Measurements from ENCODE around the gene AP3B1.
"Not testable (repeated sequence)": the region's sequence is repeated elsewhere in the genome, so short reads cannot be mapped to it uniquely, and the experiment has no call there.

The AP3B1 gene

DNA sequence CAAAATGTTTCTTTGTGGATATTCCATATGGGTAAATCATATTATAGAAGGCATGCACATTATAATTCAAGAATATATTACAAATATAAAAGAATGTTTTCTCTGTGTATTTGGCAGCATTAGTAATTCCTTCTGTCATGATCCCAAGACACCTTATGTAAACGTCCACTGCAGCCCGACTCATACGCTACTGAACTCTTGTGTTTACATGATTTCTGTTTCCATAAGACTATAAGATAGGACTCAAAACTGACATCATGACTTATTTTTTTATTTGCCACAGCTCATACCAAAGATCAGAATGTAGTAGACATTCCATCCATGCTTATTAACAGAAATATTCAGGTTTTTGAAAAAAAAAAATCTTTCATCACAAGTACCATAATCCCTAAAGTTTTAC is 234.1 kb downstream of the AP3B1 start:
- DNase-seq: no peak

DNA sequence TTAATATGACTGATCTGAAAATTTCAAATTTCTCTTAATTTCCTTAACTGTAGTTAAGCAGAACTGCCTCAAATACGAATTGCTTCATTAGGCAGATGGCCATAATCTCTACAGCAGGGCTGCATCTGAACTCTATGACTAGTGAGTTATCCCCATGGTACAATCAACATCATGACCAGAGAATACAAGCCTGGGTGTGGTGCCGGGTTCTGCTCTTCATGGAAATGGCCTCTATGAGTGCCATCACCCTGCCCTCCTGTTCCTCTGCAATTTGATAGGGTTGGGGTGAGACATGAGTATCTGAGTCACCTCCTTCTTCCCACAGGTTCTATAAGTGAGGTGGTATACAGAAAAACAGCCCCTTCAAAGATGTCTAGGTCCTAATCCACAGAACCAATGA is 235.9 kb downstream of the AP3B1 start:
- no peak for DNase-seq

DNA sequence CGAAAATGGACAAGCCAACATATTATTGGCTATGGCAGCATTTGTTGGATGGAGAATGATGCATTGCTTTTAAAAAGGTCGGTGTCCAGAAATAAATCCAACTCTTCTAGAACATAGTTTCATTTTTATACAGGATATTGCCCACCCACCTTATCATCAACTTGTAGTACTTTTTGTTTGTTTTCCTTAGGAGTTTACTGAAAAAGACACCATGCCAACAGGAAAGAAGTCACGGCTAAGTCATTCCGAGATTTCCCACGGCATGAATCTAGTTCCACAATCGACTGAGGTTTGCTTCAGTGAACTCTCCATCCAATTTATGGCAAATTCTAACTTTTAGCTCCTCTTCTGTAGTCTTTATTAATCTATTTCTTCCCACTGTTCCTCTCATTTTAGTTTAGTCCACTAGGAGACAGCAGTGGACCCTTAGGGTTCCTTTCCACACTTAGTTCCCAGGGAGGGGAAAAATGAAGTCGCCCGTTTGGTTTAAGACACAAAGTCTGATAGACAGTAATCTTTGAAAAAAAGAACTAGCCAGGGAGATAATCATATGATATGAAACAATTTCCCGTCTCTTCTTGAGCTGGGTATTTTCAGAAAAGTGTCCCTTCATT is 237.5 kb downstream of the AP3B1 start:
- no peak for DNase-seq

- DNase-seq: no peak
Observed at GRCh38 chr5:78056053-78056452, 238.4 kb downstream of the AP3B1 start.

- DNase-seq: no peak
Observed at GRCh38 chr5:78050888-78051287, 243.6 kb downstream of the AP3B1 start.

DNA sequence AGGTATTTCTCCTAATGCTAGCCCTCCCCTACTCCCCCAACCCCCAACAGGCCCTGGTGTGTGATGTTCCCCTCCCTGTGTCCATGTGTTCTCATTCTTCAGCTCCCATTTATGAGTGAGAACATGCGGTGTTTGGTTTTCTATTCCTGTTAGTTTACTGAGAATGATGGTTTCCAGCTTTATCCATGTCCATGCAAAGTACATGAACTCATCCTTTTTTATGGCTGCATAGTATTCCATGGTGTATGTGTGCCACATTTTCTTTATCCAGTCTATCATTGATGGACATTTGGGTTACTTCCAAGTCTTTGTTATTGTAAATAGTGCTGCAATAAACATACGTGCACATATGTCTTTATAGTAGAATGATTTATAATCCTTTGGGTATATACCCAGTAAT is 247.7 kb downstream of the AP3B1 start:
- DNase-seq: not testable (repeated sequence)

- no peak for DNase-seq
Observed at GRCh38 chr5:78046006-78046405, 248.5 kb downstream of the AP3B1 start.

DNA sequence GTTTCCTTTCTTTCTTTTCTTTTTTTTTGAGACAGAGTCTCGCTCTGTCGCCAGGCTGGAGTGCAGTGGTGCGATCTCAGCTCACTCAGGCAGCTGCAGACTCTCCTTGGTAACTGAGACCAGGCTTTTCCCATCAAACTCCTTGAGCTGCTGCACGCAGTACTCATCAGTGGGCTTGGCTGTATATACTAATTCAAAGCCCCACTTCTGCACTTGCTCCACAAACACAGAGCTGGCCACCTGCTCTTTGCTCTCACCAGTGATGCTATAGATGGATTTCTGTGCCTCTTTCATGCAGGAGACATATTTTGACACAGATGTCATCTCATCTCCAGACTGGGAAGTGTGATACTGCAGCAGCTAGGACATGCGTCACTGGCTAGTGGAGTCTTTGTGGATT is 252.7 kb downstream of the AP3B1 start:
- DNase-seq: no peak

GRCh38 chr5:78025540-78025939 is 269.0 kb downstream of the AP3B1 start:
- no peak for DNase-seq

DNA sequence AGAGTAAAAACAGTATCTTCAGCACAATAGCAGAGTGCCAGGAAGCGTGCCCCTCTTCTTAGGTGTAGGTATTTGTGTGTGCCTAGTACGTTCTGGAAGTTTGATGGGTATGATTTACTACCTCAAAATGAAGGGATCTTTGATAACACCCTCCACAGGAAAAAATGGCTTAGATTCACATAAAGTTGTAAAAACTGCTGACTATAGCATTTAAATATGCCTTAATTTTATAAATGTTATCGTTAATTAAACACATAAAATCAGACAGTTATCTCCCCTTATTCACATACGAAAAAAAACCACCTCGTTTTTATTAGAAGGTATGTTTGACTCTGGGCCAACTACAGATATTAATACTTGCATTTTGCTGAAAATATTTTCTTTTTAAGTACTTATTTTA is 274.8 kb downstream of the AP3B1 start:
- DNase-seq: no peak

DNA sequence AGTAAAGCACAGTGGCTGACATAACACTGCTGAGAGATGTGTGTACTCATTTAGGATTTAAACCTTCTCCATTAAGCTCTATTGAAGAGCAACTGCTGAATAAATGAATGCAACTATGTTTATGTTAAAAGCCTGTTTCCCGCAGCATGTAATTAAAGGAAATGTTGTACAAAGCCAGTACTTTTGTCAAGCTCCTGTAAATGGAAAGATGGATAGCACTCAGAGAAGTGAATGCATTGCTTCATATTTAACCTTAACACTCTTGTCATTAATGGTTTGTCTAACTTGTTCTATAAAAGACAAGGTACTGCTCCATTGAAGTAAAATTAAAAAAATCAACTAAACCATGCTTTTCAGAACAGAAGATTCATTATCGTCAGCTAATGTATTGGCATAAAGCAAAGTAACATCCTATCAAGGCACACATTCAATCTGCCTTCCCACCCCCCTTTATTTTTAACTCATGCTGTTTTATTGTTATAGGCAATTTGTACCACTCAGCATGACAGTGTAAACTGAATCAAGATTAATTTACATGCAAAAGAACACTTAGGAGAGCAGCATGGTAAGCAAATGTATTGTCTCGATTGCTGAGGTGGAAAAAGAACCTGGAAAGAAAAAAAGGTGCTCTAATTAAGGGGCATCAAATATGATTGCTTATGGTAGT is 277.5 kb downstream of the AP3B1 start:
- no peak for DNase-seq

DNA sequence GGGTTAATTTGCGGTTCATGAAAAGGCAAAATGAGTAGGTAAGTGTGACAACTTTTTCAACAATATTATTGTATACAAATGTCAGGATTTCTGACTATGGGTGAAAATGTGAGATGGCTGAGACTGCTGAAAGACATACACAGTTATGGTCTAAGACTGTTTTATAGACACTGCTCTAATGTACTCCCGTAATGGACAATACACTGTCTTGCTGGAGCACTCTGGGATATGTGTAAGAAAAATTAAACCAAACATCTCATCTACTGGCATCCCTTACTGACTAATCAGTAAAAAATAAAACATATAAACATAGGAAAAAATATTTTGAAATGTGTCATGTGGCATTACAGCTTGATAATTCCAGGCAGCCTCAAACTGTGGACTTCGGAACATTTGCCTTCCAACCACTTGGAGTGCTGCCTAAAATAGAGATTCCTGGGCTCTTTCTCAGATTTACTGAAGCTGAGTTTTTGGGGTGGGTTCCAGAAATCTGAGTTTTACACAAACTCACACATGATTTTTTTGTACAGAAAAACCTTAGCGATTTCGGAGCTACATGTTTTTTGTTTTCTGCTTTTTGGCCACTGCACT is 284.5 kb downstream of the AP3B1 start:
- DNase-seq: no peak

GRCh38 chr5:78008356-78008967 is 286.0 kb downstream of the AP3B1 start:
- peak in 1 of 5 donors; percentile 18 for DNase-seq

DNA sequence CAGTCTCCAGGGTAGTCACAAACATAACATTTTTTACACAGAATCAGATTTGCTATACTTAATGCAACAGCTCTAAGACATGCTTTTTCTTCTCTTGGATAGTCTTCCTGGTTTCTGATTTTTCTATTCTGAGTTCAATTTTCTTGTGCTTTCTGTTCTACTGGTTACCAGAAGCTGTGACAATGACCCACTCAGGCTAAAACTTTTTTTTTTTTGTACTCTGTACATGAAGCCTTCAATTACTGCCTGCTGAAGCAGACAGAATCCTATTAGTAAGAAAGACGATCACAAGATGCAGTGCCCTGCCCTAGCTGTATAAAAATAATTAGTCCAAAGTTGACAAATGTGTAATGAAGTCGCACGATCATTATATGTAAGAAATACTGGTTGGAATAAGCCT is 287.3 kb downstream of the AP3B1 start:
- DNase-seq: no peak

DNA sequence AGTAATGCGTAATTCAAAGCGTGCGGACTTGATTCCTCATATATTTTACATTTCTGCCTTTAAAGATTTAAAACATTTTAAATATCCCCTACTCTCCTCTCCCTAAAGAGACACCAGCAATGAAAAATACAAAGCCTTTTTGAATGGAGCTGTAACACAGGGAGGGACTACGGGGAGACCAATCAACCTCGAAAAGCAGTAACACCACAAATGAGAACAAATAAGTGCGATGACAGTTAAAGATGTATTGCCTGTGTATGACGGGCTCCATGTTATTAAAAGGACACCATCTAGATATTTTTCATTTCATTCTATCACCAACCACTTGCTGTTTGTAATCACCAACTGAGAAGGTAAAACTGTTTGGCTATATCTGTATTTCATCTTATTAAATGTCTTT is 288.0 kb downstream of the AP3B1 start:
- no peak for DNase-seq

DNA sequence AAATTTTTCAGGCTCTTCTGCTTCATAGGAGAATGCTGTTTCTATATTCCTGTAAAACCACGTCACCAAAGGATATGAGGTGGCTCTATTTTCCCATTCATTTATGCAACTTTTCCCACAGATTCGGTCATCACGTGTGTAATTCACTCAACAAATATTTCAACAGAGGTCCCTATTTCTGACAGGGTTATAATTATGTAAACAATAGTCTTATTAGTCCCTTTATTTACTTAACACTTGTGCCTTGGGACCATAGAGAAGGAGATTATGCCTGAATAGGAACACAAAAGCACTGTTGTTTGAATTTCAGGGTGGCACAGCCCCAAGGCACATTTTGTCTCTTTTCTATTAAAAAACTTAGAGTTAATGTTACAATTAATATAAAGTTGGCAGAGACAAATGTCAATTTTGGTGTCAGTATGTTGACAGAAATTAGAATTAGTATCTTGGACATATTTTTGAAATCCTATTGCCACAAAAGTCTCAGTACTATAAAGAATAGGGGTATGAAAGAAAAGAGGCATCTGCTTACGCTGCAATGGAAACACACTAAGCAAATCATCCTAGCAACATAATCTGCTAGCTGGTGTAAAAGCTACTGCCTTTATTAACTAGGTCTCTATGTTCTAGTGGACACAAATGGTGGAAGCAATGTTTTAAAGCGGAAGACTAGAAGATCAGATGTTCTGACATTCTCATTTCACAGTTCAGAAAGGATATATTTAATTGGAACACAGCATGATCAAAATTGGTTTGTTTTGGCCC is 289.3 kb downstream of the AP3B1 start:
- no peak for DNase-seq

- DNase-seq: no peak
Observed at GRCh38 chr5:78004559-78004958, 289.9 kb downstream of the AP3B1 start.

- DNase-seq: no peak
Observed at GRCh38 chr5:78003919-78004318, 290.6 kb downstream of the AP3B1 start.

DNA sequence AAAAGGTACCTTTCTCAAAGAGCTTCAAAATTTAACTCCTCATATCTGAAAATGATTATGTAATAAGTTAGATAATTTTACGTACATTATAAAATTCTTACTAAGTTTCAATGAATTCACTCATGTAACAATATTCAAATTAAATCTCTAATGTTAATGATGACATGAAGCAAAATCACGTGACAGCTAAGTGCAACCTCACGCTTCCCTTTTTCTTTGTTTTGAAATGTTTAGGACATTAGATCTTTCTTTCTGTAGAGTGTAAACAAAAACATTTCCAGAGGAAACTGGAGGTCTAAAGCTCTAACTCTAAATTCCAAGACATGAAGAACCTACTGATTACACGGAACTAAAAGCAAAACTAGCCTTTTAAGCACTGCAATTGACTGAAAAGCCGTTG is 291.0 kb downstream of the AP3B1 start:
- DNase-seq: no peak

DNA sequence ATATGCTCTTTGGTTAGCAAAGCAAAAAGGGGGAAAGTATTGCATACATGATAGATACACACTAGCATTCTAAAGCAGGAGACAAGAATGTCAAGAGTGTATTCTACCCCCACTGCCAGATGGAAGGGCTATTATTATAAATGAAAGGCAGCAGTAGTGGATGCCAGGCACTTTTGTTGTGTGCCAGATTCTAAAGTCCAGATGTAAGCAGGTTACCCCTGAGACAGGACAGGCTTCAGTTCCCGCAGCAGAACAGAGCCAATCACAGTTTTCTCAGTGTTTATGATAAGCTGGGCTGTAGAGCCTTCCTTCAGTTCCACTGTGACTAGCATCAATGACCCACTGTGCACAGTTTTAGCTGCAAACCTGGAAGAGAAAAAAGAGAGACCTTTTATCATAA is 291.8 kb downstream of the AP3B1 start:
- no peak for DNase-seq

GRCh38 chr5:78001197-78001596 is 293.3 kb downstream of the AP3B1 start:
- no peak for DNase-seq

GRCh38 chr5:78000191-78000590 is 294.3 kb downstream of the AP3B1 start:
- DNase-seq: no peak

- no peak for DNase-seq
Observed at GRCh38 chr5:77999399-77999798, 295.1 kb downstream of the AP3B1 start.

Data from T-helper 1 cell (primary cell).